Measurements from ENCODE around the gene FHOD1. TPM values are rescaled to one million over a fixed set of nuclear protein-coding genes. Genes with fewer than 3 reads are reported as not detected.

The FHOD1 gene
- total and polyA plus RNA-seq, 2 of the 4 experiments (the other 2 are of a cell fraction), result 13.8 to 64.0 TPM

DNA sequence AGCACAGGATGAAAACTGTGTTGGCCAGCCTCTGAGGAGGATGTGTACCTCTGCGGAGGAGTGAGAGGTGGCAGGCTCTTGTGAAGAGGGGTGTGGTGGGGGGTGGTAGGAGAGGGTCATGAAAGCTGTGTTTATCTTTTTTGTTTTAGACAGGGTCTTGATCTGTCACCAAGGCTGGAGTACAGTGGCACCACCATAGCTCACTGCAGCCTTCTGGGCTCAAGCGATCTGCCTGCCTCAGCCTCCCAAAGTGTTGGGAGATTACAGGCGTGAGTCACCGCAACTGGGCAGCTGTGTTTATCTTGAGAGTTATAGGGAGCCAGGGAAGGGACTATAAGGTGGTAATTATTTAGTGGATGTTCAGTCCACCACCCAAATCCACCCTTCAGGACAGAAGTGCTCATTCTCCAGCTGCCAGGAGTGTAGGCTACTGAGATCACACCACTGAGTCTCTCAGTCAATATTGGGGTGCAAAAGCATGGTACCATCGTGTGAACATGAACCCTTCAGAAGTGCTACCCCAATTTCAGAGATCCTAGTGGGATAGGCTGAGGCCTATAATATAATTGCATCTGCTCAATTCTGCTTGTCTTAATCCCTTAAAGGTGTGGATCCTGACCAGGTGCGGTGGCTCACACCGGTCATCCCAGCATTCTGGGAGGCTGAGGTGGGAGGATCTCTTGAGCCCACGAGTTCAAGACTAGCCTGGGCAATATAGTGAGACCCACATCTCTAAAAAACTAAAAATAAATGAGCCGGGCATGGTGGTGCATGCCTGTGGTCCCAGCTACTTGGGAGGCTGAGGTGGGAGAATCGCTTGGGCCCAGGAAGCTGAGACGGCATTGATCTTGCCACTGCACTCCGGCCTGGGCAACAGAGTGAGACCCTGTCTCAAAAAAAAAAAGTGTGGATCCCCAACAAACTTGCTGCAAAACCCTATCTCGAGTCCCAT lies 56.6 kb downstream of the FHOD1 start:
- peak; percentile 36 for ATAC-seq (ENCODE audit: low read depth)
- Histone ChIP-seq H3K79me1 (ENCODE audit: low read depth in 1 of 2, low read length in 2 of 2) (peaks cover 25 to 41% of the 10 kb centered on the region in 2 experiments), H4K5ac (ENCODE audit: low read depth, low read length) (no peak overlapping the region), H3K23ac (ENCODE audit: low read depth, low read length) (no peak overlapping the region; the same call in 1 of the 2 replicates), H3K9me3 (ENCODE audit: control insufficient read depth, insufficient read depth, low read length) (no peaks in the 10 kb centered on the region), H3K36me3 (ENCODE audit: control insufficient read depth, insufficient read depth, low read length) (peaks cover 23% of the 10 kb centered on the region), H4K8ac (ENCODE audit: low read depth in 2 of 2, low read length in 2 of 2) (peak overlapping the region in 1 of 2 experiments; percentile 17; a peak in 2 of 4 replicates), H2AK9ac (replicated peaks; ENCODE audit: low read depth, low read length, poor library complexity) (peak overlapping the region; percentile 71), H2BK20ac (ENCODE audit: low read depth, low read length) (no peak overlapping the region), H4K91ac (ENCODE audit: insufficient read depth, low read depth, low read length) (no peak overlapping the region), H3K4me3 (ENCODE audit: insufficient read depth, low read depth, low read length) (no peak overlapping the region), H3K4me1 (ENCODE audit: control insufficient read depth, insufficient read depth, low read length) (peaks cover 21% of the 10 kb centered on the region), H2AK5ac (ENCODE audit: low read depth, low read length) (peak overlapping the region; percentile 80), H2BK120ac (ENCODE audit: low read depth, low read length) (no peak overlapping the region), H3K4me2 (ENCODE audit: low read depth, low read length) (peak overlapping the region; percentile 60; the same call in 1 of the 2 replicates), H3K9me1 (ENCODE audit: insufficient read depth, low read length) (peaks cover 26% of the 10 kb centered on the region), H3K14ac (replicated peaks; ENCODE audit: low read depth, low read length) (no peak overlapping the region), H4K20me1 (ENCODE audit: insufficient read depth, low read length) (peaks cover 21% of the 10 kb centered on the region), H3K18ac (ENCODE audit: low read depth, low read length) (no peak overlapping the region), H3K4ac (ENCODE audit: low read depth, low read length) (peak overlapping the region; percentile 40; the same call in 1 of the 2 replicates), H3K56ac (ENCODE audit: extremely low read depth, insufficient read depth, low read length) (no peak overlapping the region), H3K27ac (ENCODE audit: insufficient read depth, low read length) (no peak overlapping the region), H2BK5ac (ENCODE audit: low read depth, low read length, poor library complexity, severe bottlenecking) (peak overlapping the region; percentile 64), H3K27me3 (ENCODE audit: control insufficient read depth, insufficient read depth, low read length) (no peaks in the 10 kb centered on the region), H2AFZ (replicated peaks; ENCODE audit: low read length, poor library complexity) (peak overlapping the region; percentile 48), H3K9ac (ENCODE audit: low read depth, low read length) (no peak overlapping the region), H2BK15ac (ENCODE audit: low read depth, low read length) (no peak overlapping the region)
- ChIA-PET POLR2A (ENCODE audit: unreplicated experiment) (interaction anchor here (0.6 kb wide), 1 partner anchor 306 kb away, joined by 4 read pairs; no protein-coding TSS in a partner anchor), CTCF (no interaction called here)
- dilution Hi-C loops (cut with HindIII; ENCODE audit: low sequenced_read_pairs, unreplicated experiment), result no loop called here
- in situ Hi-C loops (cut with MboI; ENCODE audit: low sequenced_read_pairs), result no loop called here
- DNase-seq, result peak; percentile 76
- intact Hi-C loops (cut with micrococcal nuclease), result no loop called here
- peak; percentile 77; the same call in 1 of the 2 replicates for TF ChIP-seq FOS (IDR thresholded peaks at IDR 0.05; ENCODE audit: low read depth, low read length)
- TF ChIP-seq, protein P1, sequence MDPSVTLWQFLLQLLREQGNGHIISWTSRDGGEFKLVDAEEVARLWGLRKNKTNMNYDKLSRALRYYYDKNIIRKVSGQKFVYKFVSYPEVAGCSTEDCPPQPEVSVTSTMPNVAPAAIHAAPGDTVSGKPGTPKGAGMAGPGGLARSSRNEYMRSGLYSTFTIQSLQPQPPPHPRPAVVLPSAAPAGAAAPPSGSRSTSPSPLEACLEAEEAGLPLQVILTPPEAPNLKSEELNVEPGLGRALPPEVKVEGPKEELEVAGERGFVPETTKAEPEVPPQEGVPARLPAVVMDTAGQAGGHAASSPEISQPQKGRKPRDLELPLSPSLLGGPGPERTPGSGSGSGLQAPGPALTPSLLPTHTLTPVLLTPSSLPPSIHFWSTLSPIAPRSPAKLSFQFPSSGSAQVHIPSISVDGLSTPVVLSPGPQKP (IDR thresholded peaks at IDR 0.05; ENCODE audit: borderline replicate concordance, low read depth, low read length), result no peak
- TF ChIP-seq BHLHE40 (IDR thresholded peaks at IDR 0.05; ENCODE audit: low read depth, low read length), result 0 out of 2 replicates have a peak, but pooled peaks have one; percentile 21
- no TSS peak for BruUV-seq (replicated peaks)
- 80% methylated on average over 2 of the region's 13 CpGs; no CpG with 5 or more reads in 1 of the 2 experiments for WGBS, 2 experiments (ENCODE audit: extremely low coverage in 2 of 2, insufficient read length in 1 of 2)
